ENCODE results near the gene PPIL6. TPM values are rescaled to one million over a fixed set of nuclear protein-coding genes. Genes with fewer than 3 reads are reported as not detected.

Gene PPIL6
- total and polyA plus RNA-seq, 2 experiments from 2014 or later, result 1.7 TPM

- TF ChIP-seq, protein P1, sequence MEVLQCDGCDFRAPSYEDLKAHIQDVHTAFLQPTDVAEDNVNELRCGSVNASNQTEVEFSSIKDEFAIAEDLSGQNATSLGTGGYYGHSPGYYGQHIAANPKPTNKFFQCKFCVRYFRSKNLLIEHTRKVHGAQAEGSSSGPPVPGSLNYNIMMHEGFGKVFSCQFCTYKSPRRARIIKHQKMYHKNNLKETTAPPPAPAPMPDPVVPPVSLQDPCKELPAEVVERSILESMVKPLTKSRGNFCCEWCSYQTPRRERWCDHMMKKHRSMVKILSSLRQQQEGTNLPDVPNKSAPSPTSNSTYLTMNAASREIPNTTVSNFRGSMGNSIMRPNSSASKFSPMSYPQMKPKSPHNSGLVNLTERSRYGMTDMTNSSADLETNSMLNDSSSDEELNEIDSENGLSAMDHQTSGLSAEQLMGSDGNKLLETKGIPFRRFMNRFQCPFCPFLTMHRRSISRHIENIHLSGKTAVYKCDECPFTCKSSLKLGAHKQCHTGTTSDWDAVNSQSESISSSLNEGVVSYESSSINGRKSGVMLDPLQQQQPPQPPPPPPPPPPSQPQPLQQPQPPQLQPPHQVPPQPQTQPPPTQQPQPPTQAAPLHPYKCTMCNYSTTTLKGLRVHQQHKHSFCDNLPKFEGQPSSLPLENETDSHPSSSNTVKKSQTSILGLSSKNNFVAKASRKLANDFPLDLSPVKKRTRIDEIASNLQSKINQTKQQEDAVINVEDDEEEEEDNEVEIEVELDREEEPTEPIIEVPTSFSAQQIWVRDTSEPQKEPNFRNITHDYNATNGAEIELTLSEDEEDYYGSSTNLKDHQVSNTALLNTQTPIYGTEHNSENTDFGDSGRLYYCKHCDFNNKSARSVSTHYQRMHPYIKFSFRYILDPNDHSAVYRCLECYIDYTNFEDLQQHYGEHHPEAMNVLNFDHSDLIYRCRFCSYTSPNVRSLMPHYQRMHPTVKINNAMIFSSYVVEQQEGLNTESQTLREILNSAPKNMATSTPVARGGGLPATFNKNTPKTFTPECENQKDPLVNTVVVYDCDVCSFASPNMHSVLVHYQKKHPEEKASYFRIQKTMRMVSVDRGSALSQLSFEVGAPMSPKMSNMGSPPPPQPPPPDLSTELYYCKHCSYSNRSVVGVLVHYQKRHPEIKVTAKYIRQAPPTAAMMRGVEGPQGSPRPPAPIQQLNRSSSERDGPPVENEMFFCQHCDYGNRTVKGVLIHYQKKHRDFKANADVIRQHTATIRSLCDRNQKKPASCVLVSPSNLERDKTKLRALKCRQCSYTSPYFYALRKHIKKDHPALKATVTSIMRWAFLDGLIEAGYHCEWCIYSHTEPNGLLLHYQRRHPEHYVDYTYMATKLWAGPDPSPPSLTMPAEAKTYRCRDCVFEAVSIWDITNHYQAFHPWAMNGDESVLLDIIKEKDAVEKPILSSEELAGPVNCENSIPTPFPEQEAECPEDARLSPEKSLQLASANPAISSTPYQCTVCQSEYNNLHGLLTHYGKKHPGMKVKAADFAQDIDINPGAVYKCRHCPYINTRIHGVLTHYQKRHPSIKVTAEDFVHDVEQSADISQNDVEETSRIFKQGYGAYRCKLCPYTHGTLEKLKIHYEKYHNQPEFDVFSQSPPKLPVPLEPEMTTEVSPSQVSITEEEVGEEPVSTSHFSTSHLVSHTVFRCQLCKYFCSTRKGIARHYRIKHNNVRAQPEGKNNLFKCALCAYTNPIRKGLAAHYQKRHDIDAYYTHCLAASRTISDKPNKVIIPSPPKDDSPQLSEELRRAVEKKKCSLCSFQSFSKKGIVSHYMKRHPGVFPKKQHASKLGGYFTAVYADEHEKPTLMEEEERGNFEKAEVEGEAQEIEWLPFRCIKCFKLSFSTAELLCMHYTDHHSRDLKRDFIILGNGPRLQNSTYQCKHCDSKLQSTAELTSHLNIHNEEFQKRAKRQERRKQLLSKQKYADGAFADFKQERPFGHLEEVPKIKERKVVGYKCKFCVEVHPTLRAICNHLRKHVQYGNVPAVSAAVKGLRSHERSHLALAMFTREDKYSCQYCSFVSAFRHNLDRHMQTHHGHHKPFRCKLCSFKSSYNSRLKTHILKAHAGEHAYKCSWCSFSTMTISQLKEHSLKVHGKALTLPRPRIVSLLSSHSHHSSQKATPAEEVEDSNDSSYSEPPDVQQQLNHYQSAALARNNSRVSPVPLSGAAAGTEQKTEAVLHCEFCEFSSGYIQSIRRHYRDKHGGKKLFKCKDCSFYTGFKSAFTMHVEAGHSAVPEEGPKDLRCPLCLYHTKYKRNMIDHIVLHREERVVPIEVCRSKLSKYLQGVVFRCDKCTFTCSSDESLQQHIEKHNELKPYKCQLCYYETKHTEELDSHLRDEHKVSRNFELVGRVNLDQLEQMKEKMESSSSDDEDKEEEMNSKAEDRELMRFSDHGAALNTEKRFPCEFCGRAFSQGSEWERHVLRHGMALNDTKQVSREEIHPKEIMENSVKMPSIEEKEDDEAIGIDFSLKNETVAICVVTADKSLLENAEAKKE (CRISPR knock-in tag; IDR thresholded peaks at IDR 0.05), result no peak
- TF ChIP-seq POLR2AphosphoS5 (IDR thresholded peaks at IDR 0.05; ENCODE audit: low read depth), result no peak
- TF ChIP-seq CREB1 (CRISPR knock-in tag; IDR thresholded peaks at IDR 0.05; ENCODE audit: low read depth), result no peak
These were observed 37.3 kb upstream of the PPIL6 start (continued) for GRCh38 chr6:109477725-109478124.

DNA sequence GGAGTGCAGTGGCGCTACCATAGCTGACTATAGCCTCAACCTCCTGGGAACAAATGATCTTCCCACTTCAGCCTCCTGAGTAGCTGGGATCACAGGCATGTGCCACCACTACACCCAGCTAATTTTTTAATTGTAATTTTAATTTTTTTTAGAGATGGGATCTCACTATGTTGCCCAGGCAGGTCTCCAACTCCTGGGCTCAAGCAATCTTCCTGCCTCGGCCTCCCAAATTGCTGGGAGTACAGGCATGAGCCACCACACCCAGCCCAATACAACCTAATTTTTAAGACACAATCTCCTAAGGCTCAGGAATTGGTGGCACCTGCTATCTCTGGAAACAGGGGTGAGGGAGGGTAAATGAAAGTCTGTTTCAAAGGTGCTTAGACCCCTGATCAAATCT lies 36.8 kb upstream of the PPIL6 start:
- Histone ChIP-seq H3K4me1 (ENCODE audit: insufficient read depth) (peaks cover 40% of the 10 kb centered on the region), H3F3A (replicated peaks; ENCODE audit: low read depth) (no peaks in the 10 kb centered on the region), H4K20me1 (replicated peaks; ENCODE audit: insufficient read depth) (peaks cover 56% of the 10 kb centered on the region), H3K36me3 (ENCODE audit: insufficient read depth) (peaks cover 59% of the 10 kb centered on the region), H2AFZ (no peak overlapping the region), H3K4me3 (no peak overlapping the region), H3K79me2 (replicated peaks; ENCODE audit: insufficient read depth) (peaks cover 76% of the 10 kb centered on the region), H3K4me2 (0 out of 2 replicates have a peak overlapping the region, but pooled peaks have one; percentile 25), H3K27me3 (ENCODE audit: insufficient read depth) (no peaks in the 10 kb centered on the region), H3K9me2 (ENCODE audit: insufficient read depth) (no peaks in the 10 kb centered on the region), H3K27ac (ENCODE audit: low read depth) (no peak overlapping the region)
- TF ChIP-seq JUNB (IDR thresholded peaks at IDR 0.05; ENCODE audit: unreplicated experiment), result no peak
- no peak for TF ChIP-seq EZH2 (IDR thresholded peaks at IDR 0.05; ENCODE audit: low read depth, unreplicated experiment)
- no peak for TF ChIP-seq POLR2AphosphoS5 (IDR thresholded peaks at IDR 0.05; ENCODE audit: low read depth)
- TF ChIP-seq, protein P2, sequence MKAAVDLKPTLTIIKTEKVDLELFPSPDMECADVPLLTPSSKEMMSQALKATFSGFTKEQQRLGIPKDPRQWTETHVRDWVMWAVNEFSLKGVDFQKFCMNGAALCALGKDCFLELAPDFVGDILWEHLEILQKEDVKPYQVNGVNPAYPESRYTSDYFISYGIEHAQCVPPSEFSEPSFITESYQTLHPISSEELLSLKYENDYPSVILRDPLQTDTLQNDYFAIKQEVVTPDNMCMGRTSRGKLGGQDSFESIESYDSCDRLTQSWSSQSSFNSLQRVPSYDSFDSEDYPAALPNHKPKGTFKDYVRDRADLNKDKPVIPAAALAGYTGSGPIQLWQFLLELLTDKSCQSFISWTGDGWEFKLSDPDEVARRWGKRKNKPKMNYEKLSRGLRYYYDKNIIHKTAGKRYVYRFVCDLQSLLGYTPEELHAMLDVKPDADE (IDR thresholded peaks at IDR 0.05), result no peak
- no peak for TF ChIP-seq EZH2phosphoT487 (IDR thresholded peaks at IDR 0.05; ENCODE audit: unreplicated experiment)
- TF ChIP-seq, protein P3, sequence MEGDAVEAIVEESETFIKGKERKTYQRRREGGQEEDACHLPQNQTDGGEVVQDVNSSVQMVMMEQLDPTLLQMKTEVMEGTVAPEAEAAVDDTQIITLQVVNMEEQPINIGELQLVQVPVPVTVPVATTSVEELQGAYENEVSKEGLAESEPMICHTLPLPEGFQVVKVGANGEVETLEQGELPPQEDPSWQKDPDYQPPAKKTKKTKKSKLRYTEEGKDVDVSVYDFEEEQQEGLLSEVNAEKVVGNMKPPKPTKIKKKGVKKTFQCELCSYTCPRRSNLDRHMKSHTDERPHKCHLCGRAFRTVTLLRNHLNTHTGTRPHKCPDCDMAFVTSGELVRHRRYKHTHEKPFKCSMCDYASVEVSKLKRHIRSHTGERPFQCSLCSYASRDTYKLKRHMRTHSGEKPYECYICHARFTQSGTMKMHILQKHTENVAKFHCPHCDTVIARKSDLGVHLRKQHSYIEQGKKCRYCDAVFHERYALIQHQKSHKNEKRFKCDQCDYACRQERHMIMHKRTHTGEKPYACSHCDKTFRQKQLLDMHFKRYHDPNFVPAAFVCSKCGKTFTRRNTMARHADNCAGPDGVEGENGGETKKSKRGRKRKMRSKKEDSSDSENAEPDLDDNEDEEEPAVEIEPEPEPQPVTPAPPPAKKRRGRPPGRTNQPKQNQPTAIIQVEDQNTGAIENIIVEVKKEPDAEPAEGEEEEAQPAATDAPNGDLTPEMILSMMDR (conservative IDR thresholded peaks at IDR 0.05; ENCODE audit: low read depth in 2 of 2), result no peak
- H3K27me3 Mint-ChIP-seq (ENCODE audit: insufficient read depth, low read depth, poor library complexity), result peaks cover 5% of the 10 kb centered on the region
- peak overlapping the region; percentile 17; the same call in 1 of the 3 replicates for H3K4me3 Mint-ChIP-seq
- DNase-seq (ENCODE audit: low spot score), result no peak
- ATAC-seq, result no peak
- peaks cover 37% of the 10 kb centered on the region for H3K4me1 Mint-ChIP-seq
- no peak overlapping the region for H3K27ac Mint-ChIP-seq
- H3K36me3 Mint-ChIP-seq (ENCODE audit: low read depth), result peaks cover 83% of the 10 kb centered on the region
- no peaks in the 10 kb centered on the region for H3K9me3 Mint-ChIP-seq
